GM21390 (cell line): ENCODE measurements around the gene POLRMT.
A peak's percentile ranks its signal among the peaks of the same experiment; 100 is the strongest.

Experiments
- ATAC-seq: cut with Tn5 transposase; IDR thresholded peaks from one replicate; pipeline ENCODE4 v1.9.1; 2021; ENCODE audit not compliant: unreplicated experiment

POLRMT gene

GRCh38 chr19:663682-664117 lies 30.4 kb upstream of the POLRMT start:
- ATAC-seq: no peak

GRCh38 chr19:662962-663681 lies 29.8 kb upstream of the POLRMT start, which contains the start of gene RNF126:
Gene RNF126 (minus strand): TSS chr19:663214. CDS start chr19:663121, 93 bp downstream.
- peak; percentile 57 for ATAC-seq

- ATAC-seq: no peak
These were observed 29.0 kb upstream of the POLRMT start for GRCh38 chr19:662207-662961.

- ATAC-seq: no peak
These were observed 28.3 kb upstream of the POLRMT start for GRCh38 chr19:661427-662196.

- ATAC-seq: no peak
These were observed 27.6 kb upstream of the POLRMT start for GRCh38 chr19:660793-661426.

GRCh38 chr19:658916-659839 lies 25.8 kb upstream of the POLRMT start:
- ATAC-seq: no peak

GRCh38 chr19:658059-658839 lies 24.9 kb upstream of the POLRMT start:
- no peak for ATAC-seq

- ATAC-seq: no peak
These were observed 24.3 kb upstream of the POLRMT start for GRCh38 chr19:657611-658010.

- no peak for ATAC-seq
These were observed 23.6 kb upstream of the POLRMT start for GRCh38 chr19:656751-657559.

- ATAC-seq: no peak
These were observed 22.4 kb upstream of the POLRMT start for GRCh38 chr19:655691-656090.

GRCh38 chr19:653425-653824 lies 20.1 kb upstream of the POLRMT start:
- no peak for ATAC-seq

- ATAC-seq: no peak
These were observed 19.4 kb upstream of the POLRMT start for GRCh38 chr19:652467-653389.

GRCh38 chr19:651991-652390 lies 18.7 kb upstream of the POLRMT start:
- no peak for ATAC-seq

GRCh38 chr19:651114-651818 lies 17.9 kb upstream of the POLRMT start:
- ATAC-seq: no peak

- ATAC-seq: no peak
These were observed 16.8 kb upstream of the POLRMT start for GRCh38 chr19:650121-650520.

GRCh38 chr19:648904-649801 lies 15.8 kb upstream of the POLRMT start:
- no peak for ATAC-seq
